MM.1S (cell line): ENCODE results near the gene MRPS15.

ENCODE experiments used
- DNase-seq: peaks from one replicate; pipeline ENCODE4 v3.0.0-alpha.2; 2015
- H2AFZ ChIP-seq: fragments of 300-600 bp; sonication (generic); 2 replicates; pipeline ENCODE4 v1.6.0; 2016; ENCODE audit warnings: antibody characterized with exemption, low read length
- H3F3A ChIP-seq: fragments of 300-600 bp; sonication (generic); 2 replicates; pipeline ENCODE4 v1.6.1; 2016; ENCODE audit warnings: mild to moderate bottlenecking, antibody characterized with exemption, low read length, moderate library complexity, mixed read lengths; ENCODE audit not compliant: insufficient read depth
- H3K27ac ChIP-seq: fragments of 300-600 bp; sonication (generic); 2 replicates; pipeline ENCODE4 v1.5.1; 2016; ENCODE audit warnings: mild to moderate bottlenecking, low read length
- H3K27me3 ChIP-seq: fragments of 300-600 bp; sonication (generic); replicated peaks from 2 replicates; pipeline ENCODE4 v1.6.0; 2016; ENCODE audit warnings: low read length; ENCODE audit not compliant: insufficient read depth
- H3K36me3 ChIP-seq: fragments of 300-600 bp; sonication (generic); replicated peaks from 2 replicates; pipeline ENCODE4 v1.6.1; 2016; ENCODE audit warnings: mild to moderate bottlenecking, low read length, mixed read lengths; ENCODE audit not compliant: insufficient read depth
- H3K4me1 ChIP-seq: fragments of 300-600 bp; sonication (generic); 2 replicates; pipeline ENCODE4 v1.6.1; 2016; ENCODE audit warnings: low read length, mixed read lengths
- H3K4me2 ChIP-seq: fragments of 300-600 bp; sonication (generic); 2 replicates; pipeline ENCODE4 v1.6.0; 2016; ENCODE audit warnings: low read depth, low read length
- H3K4me3 ChIP-seq: fragments of 300-600 bp; sonication (generic); 2 replicates; pipeline ENCODE4 v1.5.1; 2016; ENCODE audit warnings: low read length, mixed read lengths
- H3K79me2 ChIP-seq: fragments of 300-600 bp; sonication (generic); 2 replicates; pipeline ENCODE4 v1.6.1; 2016; ENCODE audit warnings: mixed run types, low read length, mixed read lengths
- H3K9ac ChIP-seq: fragments of 300-600 bp; sonication (generic); 2 replicates; pipeline ENCODE4 v1.6.1; 2016; ENCODE audit warnings: low read length, mixed read lengths
- H3K9me2 ChIP-seq: fragments of 300-600 bp; sonication (generic); replicated peaks from 2 replicates; pipeline ENCODE4 v1.6.1; 2016; ENCODE audit warnings: mild to moderate bottlenecking, low read length, mixed read lengths; ENCODE audit not compliant: insufficient read depth
- H3K9me3 ChIP-seq: fragments of 300-600 bp; sonication (generic); replicated peaks from 2 replicates; pipeline ENCODE4 v1.6.1; 2016; ENCODE audit warnings: mild to moderate bottlenecking, low read length, mixed read lengths; ENCODE audit not compliant: insufficient read depth
- H4K20me1 ChIP-seq: fragments of 300-600 bp; sonication (generic); 2 replicates; pipeline ENCODE4 v1.6.1; 2016; ENCODE audit warnings: mild to moderate bottlenecking, low read length, moderate library complexity, mixed read lengths; ENCODE audit not compliant: insufficient read depth
- EZH2 ChIP-seq: fragments of 300-600 bp; sonication (generic); optimal IDR thresholded peaks from 2 replicates; pipeline ENCODE3; 2017; ENCODE audit warnings: low read depth, mild to moderate bottlenecking, antibody characterized with exemption, low read length, mixed read lengths
- EZH2phosphoT487 ChIP-seq: fragments of 300-600 bp; sonication (generic); IDR thresholded peaks from 2 replicates; pipeline ENCODE4 v1.6.1; 2018; ENCODE audit warnings: antibody characterized with exemption, low read length
- TF ChIP-seq, protein P1 (sequence below): fragments of 300-600 bp; sonication (generic); IDR thresholded peaks from 2 replicates; pipeline ENCODE4 v1.5.1; 2016; ENCODE audit warnings: antibody characterized with exemption, low read length, mixed read lengths

Gene MRPS15

DNA sequence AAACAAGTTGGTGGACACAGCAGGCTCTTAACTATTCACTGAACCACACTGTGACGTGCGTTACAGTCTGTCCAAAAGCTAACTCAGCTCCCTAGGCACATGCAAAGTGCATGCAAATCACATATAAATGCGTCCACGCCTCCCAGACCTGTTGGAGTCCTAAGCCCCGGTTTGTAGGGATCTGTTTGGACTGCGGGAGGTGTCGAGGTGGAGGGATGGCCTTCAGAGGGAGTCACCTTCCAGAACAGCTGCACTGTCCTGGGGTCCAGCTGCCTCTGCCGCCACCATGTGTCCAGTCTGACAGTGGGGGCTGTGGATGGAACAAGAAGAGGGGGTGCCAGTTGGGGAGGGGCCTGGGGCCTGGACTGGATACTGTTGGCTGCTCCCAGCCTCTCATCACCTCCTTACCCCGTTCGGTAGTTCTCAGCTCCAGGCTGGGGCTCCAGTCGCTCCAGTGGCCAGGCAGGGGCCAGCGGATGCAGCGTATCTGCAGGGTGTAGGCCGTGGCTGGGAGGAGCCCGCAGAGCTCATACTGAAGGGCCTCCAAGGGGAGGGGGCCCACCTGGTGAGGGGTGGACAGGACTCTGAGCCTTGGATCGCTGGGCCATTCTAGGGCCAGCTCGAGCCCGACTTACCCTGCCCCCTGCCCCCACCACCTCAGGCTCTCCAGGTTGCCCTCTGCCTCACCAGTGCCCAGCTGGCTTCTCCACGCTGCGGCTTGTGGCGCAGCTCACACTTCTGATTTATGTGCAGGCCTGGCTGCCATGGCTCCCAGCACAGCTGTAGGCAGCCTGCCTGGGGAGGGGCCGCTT is 7.9 kb upstream of the MRPS15 start:
- no peak for DNase-seq
- H3K4me3 ChIP-seq: no peak overlapping the region
- no peaks in the 10 kb centered on the region for H3K9me3 ChIP-seq
- peaks cover 4% of the 10 kb centered on the region; the same call in 1 of the 2 replicates for H3F3A ChIP-seq
- TF ChIP-seq EZH2phosphoT487: no peak
- TF ChIP-seq, protein P1, sequence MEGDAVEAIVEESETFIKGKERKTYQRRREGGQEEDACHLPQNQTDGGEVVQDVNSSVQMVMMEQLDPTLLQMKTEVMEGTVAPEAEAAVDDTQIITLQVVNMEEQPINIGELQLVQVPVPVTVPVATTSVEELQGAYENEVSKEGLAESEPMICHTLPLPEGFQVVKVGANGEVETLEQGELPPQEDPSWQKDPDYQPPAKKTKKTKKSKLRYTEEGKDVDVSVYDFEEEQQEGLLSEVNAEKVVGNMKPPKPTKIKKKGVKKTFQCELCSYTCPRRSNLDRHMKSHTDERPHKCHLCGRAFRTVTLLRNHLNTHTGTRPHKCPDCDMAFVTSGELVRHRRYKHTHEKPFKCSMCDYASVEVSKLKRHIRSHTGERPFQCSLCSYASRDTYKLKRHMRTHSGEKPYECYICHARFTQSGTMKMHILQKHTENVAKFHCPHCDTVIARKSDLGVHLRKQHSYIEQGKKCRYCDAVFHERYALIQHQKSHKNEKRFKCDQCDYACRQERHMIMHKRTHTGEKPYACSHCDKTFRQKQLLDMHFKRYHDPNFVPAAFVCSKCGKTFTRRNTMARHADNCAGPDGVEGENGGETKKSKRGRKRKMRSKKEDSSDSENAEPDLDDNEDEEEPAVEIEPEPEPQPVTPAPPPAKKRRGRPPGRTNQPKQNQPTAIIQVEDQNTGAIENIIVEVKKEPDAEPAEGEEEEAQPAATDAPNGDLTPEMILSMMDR: no peak
- TF ChIP-seq EZH2: no peak
- H3K36me3 ChIP-seq: no peaks in the 10 kb centered on the region
- H2AFZ ChIP-seq: no peak overlapping the region
- no peaks in the 10 kb centered on the region for H3K79me2 ChIP-seq
- H3K27me3 ChIP-seq: no peaks in the 10 kb centered on the region
- H4K20me1 ChIP-seq: no peaks in the 10 kb centered on the region
- H3K4me1 ChIP-seq: peaks cover 13% of the 10 kb centered on the region
- H3K27ac ChIP-seq: no peak overlapping the region
- no peak overlapping the region for H3K9ac ChIP-seq
- no peaks in the 10 kb centered on the region for H3K9me2 ChIP-seq
- H3K4me2 ChIP-seq: no peak overlapping the region

DNA sequence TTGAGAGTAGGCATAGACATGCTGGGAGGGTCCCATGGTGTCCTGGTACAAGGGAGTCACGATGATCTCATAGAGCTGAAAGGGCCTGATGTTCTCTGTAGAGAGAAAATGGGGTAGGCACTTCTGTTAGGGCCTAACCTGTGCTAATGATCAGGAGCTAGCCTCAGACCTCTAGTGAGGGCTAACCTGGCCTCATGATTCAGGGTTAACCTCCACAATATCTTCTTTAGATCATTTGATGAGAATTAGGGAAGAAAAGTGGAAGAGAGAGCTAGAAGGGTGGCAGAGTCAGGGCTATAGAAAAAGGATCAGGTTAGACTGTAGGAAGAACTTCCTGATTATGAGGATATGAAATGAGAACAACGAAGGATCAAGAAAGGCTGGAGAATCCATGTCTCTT is 5.0 kb upstream of the MRPS15 start:
- no peak overlapping the region for H3K4me2 ChIP-seq
- no peak overlapping the region for H3K4me3 ChIP-seq
- DNase-seq: no peak
- H3K9ac ChIP-seq: no peak overlapping the region
- H3K9me2 ChIP-seq: no peaks in the 10 kb centered on the region
- no peaks in the 10 kb centered on the region for H3K9me3 ChIP-seq
- no peaks in the 10 kb centered on the region for H3K36me3 ChIP-seq
- no peak overlapping the region for H2AFZ ChIP-seq
- no peaks in the 10 kb centered on the region for H3K79me2 ChIP-seq
- H3K27ac ChIP-seq: no peak overlapping the region
- H4K20me1 ChIP-seq: no peaks in the 10 kb centered on the region
- TF ChIP-seq EZH2phosphoT487 (no peak), EZH2 (no peak)
- TF ChIP-seq, protein P1: no peak
- no peaks in the 10 kb centered on the region for H3K27me3 ChIP-seq
- H3K4me1 ChIP-seq: peaks cover 12% of the 10 kb centered on the region
- no peaks in the 10 kb centered on the region for H3F3A ChIP-seq

DNA sequence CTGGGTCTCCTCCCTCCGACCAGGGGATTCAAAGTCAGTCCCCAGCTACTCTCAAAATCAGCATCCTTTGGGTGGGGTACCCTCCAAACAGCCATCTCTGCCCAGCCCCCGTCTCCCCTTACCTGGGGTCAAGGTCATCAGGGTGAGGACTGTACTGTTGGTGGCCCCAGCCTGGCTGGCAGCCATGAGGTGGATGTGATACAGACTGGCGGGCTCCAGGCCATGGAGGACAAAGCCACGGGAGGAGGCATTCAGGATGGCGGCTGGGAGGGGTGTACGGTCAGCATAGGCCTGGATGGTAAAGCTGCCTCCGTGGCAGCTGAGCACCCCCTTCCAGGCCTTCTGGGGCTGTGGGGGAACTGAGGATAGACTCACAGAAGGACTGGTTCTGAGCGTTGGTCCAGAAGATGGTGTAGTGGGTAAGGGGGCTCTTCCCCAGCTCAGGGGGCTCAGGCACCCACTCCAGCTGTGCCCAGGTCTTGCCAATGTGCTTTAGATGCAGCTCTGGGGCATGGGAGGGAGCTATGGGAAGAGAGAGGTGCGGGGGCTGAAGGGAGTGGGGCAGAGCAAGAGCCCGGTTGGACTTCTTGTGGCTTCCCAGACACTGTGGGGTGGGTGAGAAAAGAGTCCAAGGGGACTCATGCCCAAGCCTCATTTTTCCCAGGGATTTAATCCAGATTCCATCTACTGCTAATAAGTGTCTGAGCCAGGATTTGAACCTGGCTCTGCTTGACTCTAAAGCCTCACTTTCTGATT is 3.7 kb upstream of the MRPS15 start:
- TF ChIP-seq EZH2phosphoT487: no peak
- TF ChIP-seq, protein P1: no peak
- no peak for TF ChIP-seq EZH2
- Histone ChIP-seq H4K20me1 (no peaks in the 10 kb centered on the region), H3K4me3 (no peak overlapping the region), H3K9ac (no peak overlapping the region), H2AFZ (no peak overlapping the region), H3K27me3 (no peaks in the 10 kb centered on the region), H3K27ac (no peak overlapping the region), H3K4me1 (peaks cover 4% of the 10 kb centered on the region), H3K4me2 (no peak overlapping the region), H3F3A (no peaks in the 10 kb centered on the region), H3K79me2 (peaks cover 11% of the 10 kb centered on the region), H3K9me2 (no peaks in the 10 kb centered on the region), H3K9me3 (no peaks in the 10 kb centered on the region), H3K36me3 (no peaks in the 10 kb centered on the region)
- DNase-seq: no peak
